Subcutaneous adipose tissue (tissue), 4 donors: ENCODE data around the gene TBC1D9B. TPM values are rescaled to one million over a fixed set of nuclear protein-coding genes. Genes with fewer than 3 reads are reported as not detected.

Experiments used
- CTCF ChIP-seq: fragments of 450-650 bp; IDR thresholded peaks from one replicate; pipeline ENCODE4 v1.5.1; 2016; ENCODE audit warnings: low read depth, mild to moderate bottlenecking, control low read depth, antibody characterized with exemption, moderate library complexity
- total RNA-seq, 4 donors: library from RNA; depleted of rRNA; stranded (reverse); fragments of >200 nt; gene quantifications; one replicate each; pipeline ENCODE4 v1.1.0, GENCODE V29; 2016

The TBC1D9B gene
- total RNA-seq, 4 donors from 2014 or later: 87.6 to 142 (median 122) TPM

- no peak for TF ChIP-seq CTCF
These were observed 20.1 kb upstream of the TBC1D9B start for GRCh38 chr5:179927824-179928223.

GRCh38 chr5:179926657-179927056 lies 19.0 kb upstream of the TBC1D9B start:
- no peak for TF ChIP-seq CTCF

GRCh38 chr5:179923436-179923835 lies 15.7 kb upstream of the TBC1D9B start:
- TF ChIP-seq CTCF: no peak

- no peak for TF ChIP-seq CTCF
These were observed 12.5 kb upstream of the TBC1D9B start for GRCh38 chr5:179920175-179920574.

GRCh38 chr5:179919487-179920060 lies 11.9 kb upstream of the TBC1D9B start:
- TF ChIP-seq CTCF: no peak

GRCh38 chr5:179918742-179919486 lies 11.2 kb upstream of the TBC1D9B start:
- TF ChIP-seq CTCF: no peak

- no peak for TF ChIP-seq CTCF
These were observed 8.8 kb upstream of the TBC1D9B start for GRCh38 chr5:179916523-179916922.
